Thymus (tissue), 11 donors: ENCODE data around the gene ARL10. TPM values are rescaled to one million over a fixed set of nuclear protein-coding genes. Genes with fewer than 3 reads are reported as not detected.

ENCODE experiments used
- DNase-seq, 9 donors: peaks; one replicate each; pipeline ENCODE4 v3.0.0-alpha.2; 2013; ENCODE audit warnings: low spot score in 9 of 9, low read depth in 6 of 9, missing footprints in 1 of 9
- H3K27ac ChIP-seq, 2 donors: one replicate each; pipeline ENCODE4 v1.5.1; 2013; ENCODE audit warnings: control low read depth in 1 of 2, low read depth in 1 of 2, low read length in 1 of 2, mild to moderate bottlenecking in 1 of 2, moderate library complexity in 1 of 2
- H3K27me3 ChIP-seq, 2 donors: one replicate each; pipeline ENCODE4 v1.5.1; 2013; ENCODE audit warnings: low read length in 1 of 2; ENCODE audit not compliant: control insufficient read depth in 2 of 2, insufficient read depth in 1 of 2
- H3K36me3 ChIP-seq, 2 donors: one replicate each; pipeline ENCODE4 v1.5.1; 2013; ENCODE audit warnings: low read length in 1 of 2, mild to moderate bottlenecking in 1 of 2, moderate library complexity in 1 of 2; ENCODE audit not compliant: control insufficient read depth in 2 of 2, insufficient read depth in 2 of 2
- H3K4me1 ChIP-seq, 2 donors: one replicate each; pipeline ENCODE4 v1.5.1; 2013; ENCODE audit warnings: low read length in 2 of 2; ENCODE audit not compliant: control insufficient read depth in 2 of 2, insufficient read depth in 2 of 2
- H3K4me3 ChIP-seq, 2 donors: one replicate each; pipeline ENCODE4 v1.5.1; 2013; ENCODE audit warnings: low read length in 2 of 2, control low read depth in 1 of 2, mild to moderate bottlenecking in 1 of 2
- H3K9me3 ChIP-seq, 2 donors: one replicate each; pipeline ENCODE4 v1.5.1; 2013; ENCODE audit warnings: low read length in 1 of 2, mild to moderate bottlenecking in 1 of 2; ENCODE audit not compliant: control insufficient read depth in 2 of 2, insufficient read depth in 1 of 2
- WGBS: extraction: QIAGEN DNeasy Blood & Tissue Kit; methylation state at CpG from one replicate; pipeline ENCODE4 v1.1.7; 2013; 5-methylcytosine and 5-hydroxymethylcytosine counted together
- polyA plus RNA-seq: library from polyadenylated mRNA; stranded (reverse); fragments of 200-250 nt; gene quantifications from one replicate; pipeline ENCODE4 v1.2.3, GENCODE V29; 2013
- total RNA-seq: library from RNA; stranded (reverse); fragments of 120-200 nt; gene quantifications from one replicate; pipeline ENCODE4 v1.2.4, GENCODE V29; 2013
- donor health status: healthy.

The ARL10 gene
- total and polyA plus RNA-seq, 2 donors = 1.8 to 3.3 TPM

- DNase-seq = no peak
- no peak overlapping the region for H3K27ac ChIP-seq
- peaks cover 3 to 8% of the 10 kb centered on the region in 2 donors for H3K36me3 ChIP-seq
- no peak overlapping the region for H3K4me3 ChIP-seq
- no peaks in the 10 kb centered on the region for H3K9me3 ChIP-seq
- H3K4me1 ChIP-seq = no peaks in the 10 kb centered on the region
- H3K27me3 ChIP-seq = peaks cover 0 to 6% of the 10 kb centered on the region in 2 donors
- WGBS = 98% methylated on average over 13 of the region's 13 CpGs
Observed at GRCh38 chr5:176371621-176372539, 6.6 kb downstream of the ARL10 start.

- H3K27ac ChIP-seq = no peak overlapping the region
- WGBS = 80% methylated on average over 7 of the region's 7 CpGs
- DNase-seq = no peak
Observed at GRCh38 chr5:176373100-176373818, 8.0 kb downstream of the ARL10 start.

GRCh38 chr5:176379881-176380280, 14.6 kb downstream of the ARL10 start:
- peaks cover 29 to 36% of the 10 kb centered on the region in 2 donors for H3K36me3 ChIP-seq
- H3K9me3 ChIP-seq = no peaks in the 10 kb centered on the region
- no peaks in the 10 kb centered on the region for H3K4me1 ChIP-seq
- WGBS = 62% methylated on average over 3 of the region's 3 CpGs
- no peak overlapping the region for H3K4me3 ChIP-seq
- no peaks in the 10 kb centered on the region for H3K27me3 ChIP-seq
- no peak overlapping the region for H3K27ac ChIP-seq
- no peak for DNase-seq

More at GRCh38 chr5:176373100-176373818, 8.0 kb downstream of the ARL10 start:
- H3K4me3 ChIP-seq = no peak overlapping the region
- H3K27me3 ChIP-seq = no peaks in the 10 kb centered on the region
- no peaks in the 10 kb centered on the region for H3K9me3 ChIP-seq
- H3K36me3 ChIP-seq = peaks cover 3 to 8% of the 10 kb centered on the region in 2 donors
- H3K4me1 ChIP-seq = no peaks in the 10 kb centered on the region

- Histone ChIP-seq H3K27ac (no peak overlapping the region), H3K36me3 (peaks cover 37 to 51% of the 10 kb centered on the region in 2 donors), H3K4me1 (no peaks in the 10 kb centered on the region), H3K4me3 (no peak overlapping the region), H3K27me3 (no peaks in the 10 kb centered on the region), H3K9me3 (no peaks in the 10 kb centered on the region)
- WGBS = 96% methylated on average over 3 of the region's 3 CpGs
- no peak for DNase-seq
Observed at GRCh38 chr5:176381423-176381822, 16.1 kb downstream of the ARL10 start.

GRCh38 chr5:176381979-176382378, 16.7 kb downstream of the ARL10 start:
- 98% methylated on average over 3 of the region's 3 CpGs for WGBS
- no peak overlapping the region for H3K27ac ChIP-seq
- peaks cover 37 to 53% of the 10 kb centered on the region in 2 donors for H3K36me3 ChIP-seq

GRCh38 chr5:176382721-176383120, 17.4 kb downstream of the ARL10 start:
- WGBS = 83% methylated on average over 3 of the region's 3 CpGs
- no peaks in the 10 kb centered on the region for H3K9me3 ChIP-seq
- no peaks in the 10 kb centered on the region for H3K27me3 ChIP-seq
- peaks cover 37 to 53% of the 10 kb centered on the region in 2 donors for H3K36me3 ChIP-seq
- H3K27ac ChIP-seq = no peak overlapping the region
- H3K4me3 ChIP-seq = no peak overlapping the region
- no peak for DNase-seq
- peaks cover 7 to 11% of the 10 kb centered on the region in 2 donors for H3K4me1 ChIP-seq

More at GRCh38 chr5:176381979-176382378, 16.7 kb downstream of the ARL10 start:
- Histone ChIP-seq H3K4me1 (peaks cover under 1 to 4% of the 10 kb centered on the region in 2 donors), H3K4me3 (no peak overlapping the region), H3K9me3 (no peaks in the 10 kb centered on the region), H3K27me3 (no peaks in the 10 kb centered on the region)
- no peak for DNase-seq

GRCh38 chr5:176383248-176383905, 18.1 kb downstream of the ARL10 start:
- no peak for DNase-seq
- Histone ChIP-seq H3K4me1 (peaks cover 7 to 16% of the 10 kb centered on the region in 2 donors), H3K27ac (no peak overlapping the region), H3K27me3 (no peaks in the 10 kb centered on the region), H3K9me3 (peaks cover 0 to 3% of the 10 kb centered on the region in 2 donors), H3K4me3 (no peak overlapping the region), H3K36me3 (peaks cover 37 to 53% of the 10 kb centered on the region in 2 donors)
- WGBS = 92% methylated on average over 15 of the region's 15 CpGs

GRCh38 chr5:176383961-176384360, 18.7 kb downstream of the ARL10 start:
- peaks cover 0 to 7% of the 10 kb centered on the region in 2 donors for H3K9me3 ChIP-seq
- H3K4me1 ChIP-seq = peaks cover 7 to 16% of the 10 kb centered on the region in 2 donors
- WGBS = 94% methylated on average over 9 of the region's 9 CpGs
- H3K36me3 ChIP-seq = peaks cover 37 to 53% of the 10 kb centered on the region in 2 donors
- H3K27ac ChIP-seq = no peak overlapping the region
- no peak for DNase-seq
- H3K4me3 ChIP-seq = no peak overlapping the region
- no peaks in the 10 kb centered on the region for H3K27me3 ChIP-seq
